Right lobe of liver (tissue), 6 donors: ENCODE measurements around the gene IWS1. TPM values are rescaled to one million over a fixed set of nuclear protein-coding genes. Genes with fewer than 3 reads are reported as not detected.
A peak's percentile ranks its signal among the peaks of the same experiment; 100 is the strongest.

Experiments
- ATAC-seq, 4 donors: fragments of 200-7000 bp; cut with Tn5 transposase; one replicate each; pipeline ENCODE4 v1.9.1; 2020; ENCODE audit warnings: mild to moderate bottlenecking in 4 of 4, moderate library complexity in 4 of 4
- DNase-seq, 3 donors: peaks; one replicate each; pipeline ENCODE4 v3.0.0-alpha.2; 2020
- H3K27ac ChIP-seq, 3 donors: fragments of 200-600 bp; one replicate each; pipeline ENCODE4 v1.8.0; 2022
- H3K27me3 ChIP-seq, 2 donors: fragments of 200-600 bp; one replicate each; pipeline ENCODE4 v1.8.0; 2022
- H3K36me3 ChIP-seq, 4 donors: fragments of 200-600 bp; sonication (generic) in 1 of 4; one replicate each; pipeline versions ENCODE4 v1.5.1 to v1.8.0; 2017 to 2022; ENCODE audit warnings: control low read depth in 1 of 4
- H3K4me1 ChIP-seq, 4 donors: fragments of 200-600 bp; sonication (generic) in 1 of 4; one replicate each; pipeline versions ENCODE4 v1.5.1 to v1.8.0; 2017 to 2022; ENCODE audit warnings: control low read depth in 1 of 4
- H3K4me3 ChIP-seq, 3 donors: fragments of 200-600 bp; one replicate each; pipeline ENCODE4 v1.8.0; 2022
- H3K9me3 ChIP-seq, 4 donors: fragments of 200-600 bp; sonication (generic) in 1 of 4; one replicate each; pipeline versions ENCODE4 v1.5.1 to v1.8.0; 2017 to 2022; ENCODE audit warnings: control low read depth in 1 of 4
- POLR2A ChIP-seq: fragments of 450-650 bp; IDR thresholded peaks from one replicate; pipeline ENCODE4 v1.6.1; 2017; ENCODE audit warnings: antibody characterized with exemption, mild to moderate bottlenecking
- WGBS: methylation state at CpG from one replicate; pipeline ENCODE4 v1.1.6; 2018; ENCODE audit warnings: low coverage, low lambda C conversion rate; ENCODE audit not compliant: insufficient coverage; ENCODE audit errors: missing lambda C conversion rate; 5-methylcytosine and 5-hydroxymethylcytosine counted together
- intact Hi-C, 2 donors: fragments of 100-400 bp; cut with DNase I; formaldehyde crosslinking; loops; one replicate each; pipeline versions ENCODE4 v1.11.2 to v1.14.1; 2022
- total RNA-seq, 6 experiments: library from RNA; depleted of rRNA in 2 of 6; stranded (reverse); fragments of >200 nt in 2 of 6; fragmentation: NEBNext Ultra II Directional in 3 of 6; extraction: Animal tissue kit (Norgen Biotek cat#: 25700) in 3 of 6; gene quantifications; one replicate each; pipeline versions ENCODE4 v1.1.0 to v1.2.4, GENCODE V29; 2016 to 2023
- TF ChIP-seq, protein P1 (sequence below), 4 donors: fragments of 200-600 bp in 3 of 4; fragments of 450-650 bp in 1 of 4; IDR thresholded peaks; one replicate each; pipeline versions ENCODE4 v1.5.1 to v1.8.0; 2016 to 2022; ENCODE audit warnings: antibody characterized with exemption in 4 of 4, mild to moderate bottlenecking in 2 of 4
- donor health status: DM: no; HTN: yes; CAD: no.
- donor health status: DM: no; HTN: no; CAD: no.
- donor health status: DM: no; HTN: no; CAD: no.
- donor health status: DM: no; HTN: yes; CAD: no.
- donor health status: DM: no; HTN: yes; CAD: no.

The IWS1 gene
- total RNA-seq, 6 experiments from 2014 or later: 15.7 to 27.9 (median 20.1) TPM

DNA sequence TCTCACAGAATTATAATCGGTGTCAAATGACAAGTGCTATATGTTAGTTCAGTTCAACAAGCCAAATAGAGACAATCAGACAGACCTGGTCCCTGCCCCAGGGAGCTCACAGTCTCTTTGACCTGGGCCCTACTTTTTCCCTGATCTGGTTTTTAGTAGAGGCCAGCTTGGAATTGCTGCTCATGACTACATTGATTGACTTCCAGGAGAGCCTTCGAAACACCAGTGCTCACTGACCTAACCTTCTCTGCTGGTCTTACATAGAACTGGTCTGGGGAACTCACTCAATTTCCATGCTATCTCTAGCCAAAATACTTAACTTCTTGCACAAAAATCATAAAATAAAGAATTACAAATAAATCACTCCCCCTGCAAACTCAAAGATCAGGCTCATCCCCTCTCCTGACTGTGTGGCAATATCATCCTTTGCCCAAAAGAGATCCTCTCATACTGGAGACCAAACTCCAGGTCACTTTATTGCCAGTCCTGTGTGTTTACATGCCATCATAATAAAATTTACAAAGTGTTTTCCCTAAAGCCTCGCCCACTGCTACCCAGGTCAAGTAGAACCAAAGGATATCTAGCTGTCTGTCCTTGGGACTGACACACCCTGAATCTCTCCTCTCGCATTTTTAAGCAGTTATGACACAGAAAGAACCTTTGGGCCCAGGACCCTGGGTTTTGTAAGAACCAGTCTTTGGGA lies 54.9 kb downstream of the IWS1 start:
- Histone ChIP-seq H3K4me1 (peaks cover 0 to 33% (median 11%) of the 10 kb centered on the region in 4 donors), H3K9me3 (no peaks in the 10 kb centered on the region), H3K27ac (peak overlapping the region in 1 of 3 donors; percentile 66), H3K36me3 (no peaks in the 10 kb centered on the region), H3K27me3 (no peaks in the 10 kb centered on the region), H3K4me3 (no peak overlapping the region)
- intact Hi-C loops: no loop called here
- no peak for TF ChIP-seq POLR2A
- TF ChIP-seq, protein P1, sequence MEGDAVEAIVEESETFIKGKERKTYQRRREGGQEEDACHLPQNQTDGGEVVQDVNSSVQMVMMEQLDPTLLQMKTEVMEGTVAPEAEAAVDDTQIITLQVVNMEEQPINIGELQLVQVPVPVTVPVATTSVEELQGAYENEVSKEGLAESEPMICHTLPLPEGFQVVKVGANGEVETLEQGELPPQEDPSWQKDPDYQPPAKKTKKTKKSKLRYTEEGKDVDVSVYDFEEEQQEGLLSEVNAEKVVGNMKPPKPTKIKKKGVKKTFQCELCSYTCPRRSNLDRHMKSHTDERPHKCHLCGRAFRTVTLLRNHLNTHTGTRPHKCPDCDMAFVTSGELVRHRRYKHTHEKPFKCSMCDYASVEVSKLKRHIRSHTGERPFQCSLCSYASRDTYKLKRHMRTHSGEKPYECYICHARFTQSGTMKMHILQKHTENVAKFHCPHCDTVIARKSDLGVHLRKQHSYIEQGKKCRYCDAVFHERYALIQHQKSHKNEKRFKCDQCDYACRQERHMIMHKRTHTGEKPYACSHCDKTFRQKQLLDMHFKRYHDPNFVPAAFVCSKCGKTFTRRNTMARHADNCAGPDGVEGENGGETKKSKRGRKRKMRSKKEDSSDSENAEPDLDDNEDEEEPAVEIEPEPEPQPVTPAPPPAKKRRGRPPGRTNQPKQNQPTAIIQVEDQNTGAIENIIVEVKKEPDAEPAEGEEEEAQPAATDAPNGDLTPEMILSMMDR (IDR thresholded peaks at IDR 0.05): no peak
- DNase-seq (no peak), ATAC-seq (peak; percentile 79 to 84 (median 82))
- WGBS: 54% methylated on average over 2 of the region's 4 CpGs

DNA sequence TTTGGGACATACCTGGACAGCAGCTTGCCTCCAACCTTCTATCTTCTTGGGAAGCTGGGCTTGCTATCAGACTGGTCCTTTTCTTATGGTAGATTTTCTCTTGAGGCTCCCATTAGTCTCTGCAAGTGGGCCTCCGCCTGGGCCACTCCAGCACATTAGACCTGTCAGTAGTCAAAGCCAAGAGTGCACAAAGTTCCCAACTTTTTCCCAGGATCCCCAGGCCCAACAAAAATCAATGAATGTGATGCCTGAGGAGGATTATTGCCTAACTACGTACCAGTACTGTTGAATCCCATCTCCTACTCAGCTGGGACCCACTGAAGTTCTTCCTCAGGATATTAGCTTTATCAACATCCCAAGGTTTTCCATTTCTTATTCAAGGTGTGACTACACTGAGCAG lies 56.3 kb downstream of the IWS1 start:
- WGBS: 46% methylated on average over 1 of the region's 2 CpGs
- DNase-seq (no peak), ATAC-seq (peak in 3 of 4 donors; percentile 17 to 56 (median 55))
- TF ChIP-seq, protein P1 (IDR thresholded peaks at IDR 0.05): no peak
- TF ChIP-seq POLR2A: no peak
- Histone ChIP-seq H3K9me3 (no peaks in the 10 kb centered on the region), H3K36me3 (no peaks in the 10 kb centered on the region), H3K4me1 (peaks cover 0 to 29% (median 11%) of the 10 kb centered on the region in 4 donors), H3K4me3 (no peak overlapping the region), H3K27ac (no peak overlapping the region), H3K27me3 (no peaks in the 10 kb centered on the region)
- intact Hi-C loops: no loop called here

DNA sequence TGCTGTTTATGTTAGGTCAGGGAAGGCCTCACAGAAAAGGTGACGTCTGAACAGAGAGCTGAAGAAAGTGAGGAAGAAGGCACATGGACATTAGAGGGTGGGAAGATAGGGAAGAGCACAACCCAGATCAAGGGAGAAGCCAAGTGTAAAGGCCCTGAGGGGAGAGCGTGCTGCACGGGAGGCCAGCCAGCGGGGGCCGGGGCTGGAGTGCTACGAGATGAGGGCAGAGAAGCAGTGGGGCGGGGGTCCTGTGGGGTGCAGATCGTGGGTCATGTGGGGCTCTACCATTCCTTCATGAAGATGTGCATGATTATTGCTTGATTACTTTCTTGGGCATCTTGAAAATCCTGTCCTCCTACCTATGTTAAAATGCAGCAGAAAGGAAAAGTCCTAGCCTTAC lies 57.2 kb downstream of the IWS1 start:
- Histone ChIP-seq H3K4me3 (no peak overlapping the region), H3K4me1 (peaks cover 0 to 29% (median 11%) of the 10 kb centered on the region in 4 donors), H3K27ac (no peak overlapping the region), H3K36me3 (no peaks in the 10 kb centered on the region), H3K9me3 (no peaks in the 10 kb centered on the region), H3K27me3 (no peaks in the 10 kb centered on the region)
- intact Hi-C loops: no loop called here
- WGBS: 92% methylated on average over 8 of the region's 8 CpGs
- no peak for DNase-seq
- TF ChIP-seq, protein P1 (IDR thresholded peaks at IDR 0.05): no peak
- no peak for TF ChIP-seq POLR2A
- no peak for ATAC-seq

DNA sequence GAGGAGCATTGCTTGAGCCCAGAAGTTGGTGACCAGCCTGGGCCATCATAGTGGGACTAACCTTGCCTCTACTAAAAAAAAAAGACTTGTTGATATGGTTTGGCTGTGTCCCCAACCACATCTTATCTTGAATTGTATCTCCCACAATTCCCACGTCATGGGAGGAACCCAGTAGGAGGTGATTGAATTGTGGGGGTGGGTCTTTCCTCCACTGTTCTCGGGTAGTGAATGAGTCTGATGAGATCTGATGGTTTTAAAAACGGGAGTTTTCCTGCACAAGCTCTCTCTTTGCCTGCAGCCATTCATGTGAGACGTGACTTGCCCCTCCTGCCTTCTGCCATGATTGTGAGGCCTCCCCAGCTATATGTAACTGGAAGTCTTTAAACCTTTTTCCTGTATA lies 61.0 kb downstream of the IWS1 start:
- 85% methylated on average over 2 of the region's 4 CpGs for WGBS

More for the DNA sequence above, 61.0 kb downstream of the IWS1 start:
- ATAC-seq (no peak), DNase-seq (no peak)
- Histone ChIP-seq H3K27ac (no peak overlapping the region), H3K9me3 (no peaks in the 10 kb centered on the region), H3K36me3 (no peaks in the 10 kb centered on the region), H3K4me3 (no peak overlapping the region), H3K27me3 (no peaks in the 10 kb centered on the region), H3K4me1 (peaks cover 0 to 6% (median 1%) of the 10 kb centered on the region in 4 donors)
- no peak for TF ChIP-seq POLR2A
- TF ChIP-seq, protein P1 (IDR thresholded peaks at IDR 0.05): no peak
- intact Hi-C loops: no loop called here
